HepG2 (cell line): ENCODE results near the gene C16orf95. TPM values are rescaled to one million over a fixed set of nuclear protein-coding genes. Genes with fewer than 3 reads are reported as not detected.
A peak's percentile ranks its signal among the peaks of the same experiment; 100 is the strongest.

Source experiments
- CBX1 ChIP-seq: IDR thresholded peaks from one replicate; pipeline ENCODE4 v1.6.1; 2016; ENCODE audit warnings: antibody characterized with exemption, low read depth
- CENPX ChIP-seq: sonication (generic); formaldehyde crosslinking; IDR thresholded peaks from 2 replicates; pipeline ENCODE4 v1.9.0; 2021; ENCODE audit warnings: mild to moderate bottlenecking, missing genetic modification reagents, moderate library complexity
- KDM6A ChIP-seq: IDR thresholded peaks from 2 replicates; pipeline ENCODE4 v1.6.1; 2016; ENCODE audit warnings: low read depth
- RFX3 ChIP-seq: IDR thresholded peaks from 2 replicates; pipeline ENCODE4 v1.6.1; 2016; ENCODE audit warnings: missing biosample characterization, missing genetic modification reagents
- TEAD2 ChIP-seq: sonication (generic); formaldehyde crosslinking; IDR thresholded peaks from 2 replicates; pipeline ENCODE4 v1.9.0; 2021; ENCODE audit warnings: missing genetic modification reagents
- ZKSCAN8 ChIP-seq: IDR thresholded peaks from 2 replicates; pipeline ENCODE4 v1.6.1; 2016; ENCODE audit warnings: borderline replicate concordance, missing genetic modification reagents, missing compliant biosample characterization
- ZNF329 ChIP-seq: sonication (generic); formaldehyde crosslinking; IDR thresholded peaks from 2 replicates; pipeline ENCODE4 v1.9.0; 2021; ENCODE audit warnings: low read depth, mild to moderate bottlenecking, missing genetic modification reagents
- ZNF350 ChIP-seq: sonication (generic); formaldehyde crosslinking; IDR thresholded peaks from 2 replicates; pipeline ENCODE4 v1.4.0; 2020; ENCODE audit warnings: mild to moderate bottlenecking, low read depth, missing genetic modification reagents, borderline replicate concordance
- ZNF446 ChIP-seq: sonication (generic); formaldehyde crosslinking; IDR thresholded peaks from 2 replicates; pipeline ENCODE4 v1.5.0; 2020; ENCODE audit warnings: mild to moderate bottlenecking, missing genetic modification reagents
- ZNF510 ChIP-seq: sonication (generic); formaldehyde crosslinking; IDR thresholded peaks from 2 replicates; pipeline ENCODE4 v1.4.0; 2020; ENCODE audit warnings: low read depth, mild to moderate bottlenecking, missing genetic modification reagents
- ZNF614 ChIP-seq: IDR thresholded peaks from 2 replicates; pipeline ENCODE4 v1.6.1; 2018; ENCODE audit warnings: missing biosample characterization, missing genetic modification reagents, inconsistent platforms, borderline replicate concordance
- ZNF891 ChIP-seq: sonication (generic); formaldehyde crosslinking; IDR thresholded peaks from 2 replicates; pipeline ENCODE4 v1.5.0; 2020; ENCODE audit warnings: mild to moderate bottlenecking, missing genetic modification reagents
- polyA plus RNA-seq, 8 experiments: library from polyadenylated mRNA; depleted of rRNA in 3 of 8; stranded (reverse) in 7 of 8; unstranded in 1 of 8; fragments of >200 nt; fragmentation: Illumina TruSeq in 4 of 8; extraction: Trizol in 4 of 8; gene quantifications; 2 replicates each; pipeline versions ENCODE4 v1.2.1 to v1.2.3, GENCODE V29; 2011 to 2016; ENCODE audit warnings: low read depth in 4 of 8, missing spikeins in 1 of 8, mixed read lengths in 1 of 8; ENCODE audit not compliant: insufficient read depth in 1 of 8
- total RNA-seq, 5 experiments: library from RNA; depleted of rRNA; stranded (reverse); fragments of >200 nt; fragmentation: Illumina TruSeq; extraction: Trizol; gene quantifications; 2 replicates each; pipeline ENCODE4 v1.2.3, GENCODE V29; 2016; ENCODE audit warnings: low read depth in 1 of 5
- TF ChIP-seq, protein P1 (sequence below): sonication (generic); formaldehyde crosslinking; IDR thresholded peaks from 2 replicates; pipeline ENCODE4 v1.5.1; 2020; ENCODE audit warnings: mild to moderate bottlenecking, missing genetic modification reagents, moderate library complexity
- TF ChIP-seq, protein P2 (sequence below): sonication (generic); formaldehyde crosslinking; IDR thresholded peaks from 2 replicates; pipeline ENCODE4 v1.5.0; 2020; ENCODE audit warnings: mild to moderate bottlenecking, missing genetic modification reagents, borderline replicate concordance
- TF ChIP-seq, protein P3 (sequence below): sonication (generic); formaldehyde crosslinking; IDR thresholded peaks from 2 replicates; pipeline ENCODE4 v1.5.1; 2020; ENCODE audit warnings: missing genetic modification reagents, mild to moderate bottlenecking, borderline replicate concordance
- TF ChIP-seq, protein P4 (sequence below): sonication (generic); formaldehyde crosslinking; IDR thresholded peaks from 2 replicates; pipeline ENCODE4 v1.4.0; 2020; ENCODE audit warnings: mild to moderate bottlenecking, low read depth, missing genetic modification reagents
- TF ChIP-seq, protein P5 (sequence below): sonication (generic); formaldehyde crosslinking; IDR thresholded peaks from 2 replicates; pipeline ENCODE4 v1.5.1; 2020; ENCODE audit warnings: missing genetic modification reagents, mild to moderate bottlenecking, borderline replicate concordance
- TF ChIP-seq, protein P6 (sequence below): sonication (generic); formaldehyde crosslinking; IDR thresholded peaks from 2 replicates; pipeline ENCODE4 v1.4.0; 2020; ENCODE audit warnings: missing genetic modification reagents

Gene C16orf95
- total and polyA plus RNA-seq, 2 of the 13 experiments (the other 11 are each of a cell fraction or from before 2014, with no cell fraction given): 2.8 to 8.6 TPM

DNA sequence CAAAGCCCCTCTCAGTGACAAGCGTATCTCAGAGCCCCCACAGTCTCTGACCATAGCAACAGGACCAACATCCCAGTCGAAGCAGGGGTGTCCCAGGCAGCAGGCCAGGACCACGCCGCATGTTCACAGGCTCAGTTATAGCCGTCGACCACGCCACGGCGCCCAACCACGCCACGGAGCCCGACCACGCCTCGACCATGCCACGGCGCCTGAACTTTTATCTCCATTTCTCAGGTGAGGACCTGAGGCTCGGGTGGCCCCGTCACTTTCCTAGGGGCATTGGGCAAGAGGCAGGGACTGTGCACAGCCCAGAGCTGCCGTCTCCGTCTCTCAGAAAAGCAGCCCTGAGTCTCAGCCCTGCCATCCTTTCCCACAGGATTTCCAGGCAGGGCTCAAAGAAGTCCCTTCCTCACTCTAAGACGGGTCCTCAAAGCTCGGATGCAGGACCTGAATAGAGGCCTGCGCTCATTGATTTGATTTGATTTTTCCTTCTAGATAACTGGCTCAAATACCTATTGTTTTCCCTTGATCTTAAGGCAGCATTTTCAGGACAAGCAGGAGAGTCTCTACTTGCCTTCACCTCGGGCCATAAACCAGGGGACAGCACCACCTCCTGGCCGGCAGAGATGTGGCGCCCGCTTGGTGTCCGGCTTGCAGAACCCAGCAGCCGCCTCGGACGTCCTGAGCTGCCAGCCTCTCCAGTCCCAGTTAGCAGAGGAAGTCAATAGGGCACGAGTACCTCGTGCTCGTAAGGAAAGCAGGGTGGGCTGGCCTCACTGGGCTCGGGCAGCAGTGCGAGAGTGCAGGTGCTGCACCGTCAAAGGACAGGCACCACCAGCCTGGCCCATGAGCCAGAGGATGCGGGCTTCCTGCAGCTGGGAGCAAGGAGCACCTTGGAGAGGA, 38.8 kb downstream of the C16orf95 start (continued):
- TF ChIP-seq ZNF350 (CRISPR knock-in tag) (0 out of 2 replicates have a peak, but pooled peaks have one; percentile 60), KDM6A (no peak), CENPX (CRISPR knock-in tag) (no peak), ZNF614 (CRISPR knock-in tag) (peak; percentile 46; the same call in 1 of the 2 replicates), ZKSCAN8 (CRISPR knock-in tag) (no peak), ZNF446 (CRISPR knock-in tag) (no peak), ZNF891 (CRISPR knock-in tag) (peak; percentile 31; the same call in 1 of the 2 replicates), CBX1 (no peak), ZNF510 (CRISPR knock-in tag) (no peak), RFX3 (CRISPR knock-in tag) (no peak), ZNF329 (CRISPR knock-in tag) (no peak), TEAD2 (CRISPR knock-in tag) (no peak)
- TF ChIP-seq, protein P1, sequence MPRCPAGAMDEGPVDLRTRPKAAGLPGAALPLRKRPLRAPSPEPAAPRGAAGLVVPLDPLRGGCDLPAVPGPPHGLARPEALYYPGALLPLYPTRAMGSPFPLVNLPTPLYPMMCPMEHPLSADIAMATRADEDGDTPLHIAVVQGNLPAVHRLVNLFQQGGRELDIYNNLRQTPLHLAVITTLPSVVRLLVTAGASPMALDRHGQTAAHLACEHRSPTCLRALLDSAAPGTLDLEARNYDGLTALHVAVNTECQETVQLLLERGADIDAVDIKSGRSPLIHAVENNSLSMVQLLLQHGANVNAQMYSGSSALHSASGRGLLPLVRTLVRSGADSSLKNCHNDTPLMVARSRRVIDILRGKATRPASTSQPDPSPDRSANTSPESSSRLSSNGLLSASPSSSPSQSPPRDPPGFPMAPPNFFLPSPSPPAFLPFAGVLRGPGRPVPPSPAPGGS: no peak
- TF ChIP-seq, protein P2, sequence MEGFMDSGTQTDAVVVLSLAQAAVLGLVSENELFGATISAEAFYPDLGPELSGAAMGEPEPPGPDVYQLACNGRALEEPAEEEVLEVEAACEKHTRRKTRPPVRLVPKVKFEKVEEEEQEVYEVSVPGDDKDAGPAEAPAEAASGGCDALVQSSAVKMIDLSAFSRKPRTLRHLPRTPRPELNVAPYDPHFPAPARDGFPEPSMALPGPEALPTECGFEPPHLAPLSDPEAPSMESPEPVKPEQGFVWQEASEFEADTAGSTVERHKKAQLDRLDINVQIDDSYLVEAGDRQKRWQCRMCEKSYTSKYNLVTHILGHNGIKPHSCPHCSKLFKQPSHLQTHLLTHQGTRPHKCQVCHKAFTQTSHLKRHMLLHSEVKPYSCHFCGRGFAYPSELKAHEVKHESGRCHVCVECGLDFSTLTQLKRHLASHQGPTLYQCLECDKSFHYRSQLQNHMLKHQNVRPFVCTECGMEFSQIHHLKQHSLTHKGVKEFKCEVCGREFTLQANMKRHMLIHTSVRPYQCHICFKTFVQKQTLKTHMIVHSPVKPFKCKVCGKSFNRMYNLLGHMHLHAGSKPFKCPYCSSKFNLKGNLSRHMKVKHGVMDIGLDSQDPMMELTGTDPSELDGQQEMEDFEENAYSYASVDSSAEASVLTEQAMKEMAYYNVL (CRISPR knock-in tag): no peak
- TF ChIP-seq, protein P3, sequence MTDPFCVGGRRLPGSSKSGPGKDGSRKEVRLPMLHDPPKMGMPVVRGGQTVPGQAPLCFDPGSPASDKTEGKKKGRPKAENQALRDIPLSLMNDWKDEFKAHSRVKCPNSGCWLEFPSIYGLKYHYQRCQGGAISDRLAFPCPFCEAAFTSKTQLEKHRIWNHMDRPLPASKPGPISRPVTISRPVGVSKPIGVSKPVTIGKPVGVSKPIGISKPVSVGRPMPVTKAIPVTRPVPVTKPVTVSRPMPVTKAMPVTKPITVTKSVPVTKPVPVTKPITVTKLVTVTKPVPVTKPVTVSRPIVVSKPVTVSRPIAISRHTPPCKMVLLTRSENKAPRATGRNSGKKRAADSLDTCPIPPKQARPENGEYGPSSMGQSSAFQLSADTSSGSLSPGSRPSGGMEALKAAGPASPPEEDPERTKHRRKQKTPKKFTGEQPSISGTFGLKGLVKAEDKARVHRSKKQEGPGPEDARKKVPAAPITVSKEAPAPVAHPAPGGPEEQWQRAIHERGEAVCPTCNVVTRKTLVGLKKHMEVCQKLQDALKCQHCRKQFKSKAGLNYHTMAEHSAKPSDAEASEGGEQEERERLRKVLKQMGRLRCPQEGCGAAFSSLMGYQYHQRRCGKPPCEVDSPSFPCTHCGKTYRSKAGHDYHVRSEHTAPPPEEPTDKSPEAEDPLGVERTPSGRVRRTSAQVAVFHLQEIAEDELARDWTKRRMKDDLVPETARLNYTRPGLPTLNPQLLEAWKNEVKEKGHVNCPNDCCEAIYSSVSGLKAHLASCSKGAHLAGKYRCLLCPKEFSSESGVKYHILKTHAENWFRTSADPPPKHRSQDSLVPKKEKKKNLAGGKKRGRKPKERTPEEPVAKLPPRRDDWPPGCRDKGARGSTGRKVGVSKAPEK (CRISPR knock-in tag): no peak
- TF ChIP-seq, protein P4, sequence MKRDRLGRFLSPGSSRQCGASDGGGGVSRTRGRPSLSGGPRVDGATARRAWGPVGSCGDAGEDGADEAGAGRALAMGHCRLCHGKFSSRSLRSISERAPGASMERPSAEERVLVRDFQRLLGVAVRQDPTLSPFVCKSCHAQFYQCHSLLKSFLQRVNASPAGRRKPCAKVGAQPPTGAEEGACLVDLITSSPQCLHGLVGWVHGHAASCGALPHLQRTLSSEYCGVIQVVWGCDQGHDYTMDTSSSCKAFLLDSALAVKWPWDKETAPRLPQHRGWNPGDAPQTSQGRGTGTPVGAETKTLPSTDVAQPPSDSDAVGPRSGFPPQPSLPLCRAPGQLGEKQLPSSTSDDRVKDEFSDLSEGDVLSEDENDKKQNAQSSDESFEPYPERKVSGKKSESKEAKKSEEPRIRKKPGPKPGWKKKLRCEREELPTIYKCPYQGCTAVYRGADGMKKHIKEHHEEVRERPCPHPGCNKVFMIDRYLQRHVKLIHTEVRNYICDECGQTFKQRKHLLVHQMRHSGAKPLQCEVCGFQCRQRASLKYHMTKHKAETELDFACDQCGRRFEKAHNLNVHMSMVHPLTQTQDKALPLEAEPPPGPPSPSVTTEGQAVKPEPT (CRISPR knock-in tag): no peak
- TF ChIP-seq, protein P5, sequence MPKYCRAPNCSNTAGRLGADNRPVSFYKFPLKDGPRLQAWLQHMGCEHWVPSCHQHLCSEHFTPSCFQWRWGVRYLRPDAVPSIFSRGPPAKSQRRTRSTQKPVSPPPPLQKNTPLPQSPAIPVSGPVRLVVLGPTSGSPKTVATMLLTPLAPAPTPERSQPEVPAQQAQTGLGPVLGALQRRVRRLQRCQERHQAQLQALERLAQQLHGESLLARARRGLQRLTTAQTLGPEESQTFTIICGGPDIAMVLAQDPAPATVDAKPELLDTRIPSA (CRISPR knock-in tag): no peak; the same call in 1 of the 2 replicates
- TF ChIP-seq, protein P6, sequence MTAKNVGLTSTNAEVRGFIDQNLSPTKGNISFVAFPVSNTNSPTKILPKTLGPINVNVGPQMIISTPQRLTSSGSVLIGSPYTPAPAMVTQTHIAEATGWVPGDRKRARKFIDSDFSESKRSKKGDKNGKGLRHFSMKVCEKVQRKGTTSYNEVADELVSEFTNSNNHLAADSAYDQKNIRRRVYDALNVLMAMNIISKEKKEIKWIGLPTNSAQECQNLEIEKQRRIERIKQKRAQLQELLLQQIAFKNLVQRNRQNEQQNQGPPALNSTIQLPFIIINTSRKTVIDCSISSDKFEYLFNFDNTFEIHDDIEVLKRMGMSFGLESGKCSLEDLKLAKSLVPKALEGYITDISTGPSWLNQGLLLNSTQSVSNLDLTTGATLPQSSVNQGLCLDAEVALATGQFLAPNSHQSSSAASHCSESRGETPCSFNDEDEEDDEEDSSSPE (CRISPR knock-in tag): 0 out of 2 replicates have a peak, but pooled peaks have one; percentile 13
